Heart left ventricle (tissue), 16 donors: ENCODE results near the gene MYO5B. TPM values are rescaled to one million over a fixed set of nuclear protein-coding genes. Genes with fewer than 3 reads are reported as not detected.

Experiments used
- ATAC-seq, 4 donors: fragments of 200-7000 bp; cut with Tn5 transposase; one replicate each; pipeline ENCODE4 v1.9.1; 2020 to 2022; ENCODE audit warnings: moderate library complexity in 4 of 4, mild to moderate bottlenecking in 3 of 4, moderate number of reproducible peaks in 1 of 4
- DNase-seq, 5 donors: peaks; one replicate each; pipeline ENCODE4 v3.0.0-alpha.2; 2020
- H3K27ac ChIP-seq, 12 donors: fragments of 200-600 bp; sonication (generic) in 4 of 12; one replicate each; pipeline versions ENCODE4 v1.5.0 to v1.8.0; 2016 to 2022; ENCODE audit warnings: mild to moderate bottlenecking in 2 of 12
- H3K27me3 ChIP-seq, 9 donors: fragments of 200-600 bp; sonication (generic) in 2 of 9; one replicate each; pipeline versions ENCODE4 v1.5.1 to v1.8.0; 2016 to 2022; ENCODE audit warnings: mild to moderate bottlenecking in 3 of 9
- H3K36me3 ChIP-seq, 9 donors: fragments of 200-600 bp; sonication (generic) in 2 of 9; one replicate each; pipeline versions ENCODE4 v1.5.0 to v1.8.0; 2018 to 2022; ENCODE audit warnings: mild to moderate bottlenecking in 2 of 9
- H3K4me1 ChIP-seq, 12 donors: fragments of 200-600 bp; sonication (generic) in 4 of 12; one replicate each; pipeline versions ENCODE4 v1.5.0 to v1.8.0; 2016 to 2022; ENCODE audit warnings: mild to moderate bottlenecking in 3 of 12
- H3K4me3 ChIP-seq, 12 donors: fragments of 200-600 bp; sonication (generic) in 4 of 12; one replicate each; pipeline versions ENCODE4 v1.5.0 to v1.8.0; 2017 to 2022; ENCODE audit warnings: mild to moderate bottlenecking in 9 of 12, moderate library complexity in 4 of 12
- H3K9me3 ChIP-seq, 12 donors: fragments of 200-600 bp; sonication (generic) in 4 of 12; one replicate each; pipeline versions ENCODE4 v1.5.0 to v1.8.0; 2016 to 2022; ENCODE audit warnings: mild to moderate bottlenecking in 1 of 12
- CTCF ChIP-seq, 12 donors: fragments of 200-600 bp; sonication (generic) in 4 of 12; IDR thresholded peaks; one replicate each; pipeline versions ENCODE4 v1.5.0 to v1.8.0; 2018 to 2022; ENCODE audit warnings: antibody characterized with exemption in 12 of 12, mild to moderate bottlenecking in 5 of 12
- POLR2A ChIP-seq, 2 donors: fragments of 450-650 bp; IDR thresholded peaks; one replicate each; pipeline ENCODE4 v1.6.1; 2017; ENCODE audit warnings: antibody characterized with exemption in 2 of 2, mild to moderate bottlenecking in 2 of 2, moderate library complexity in 2 of 2
- WGBS, 4 donors: extraction: QIAGEN DNeasy Blood & Tissue Kit in 2 of 4; methylation state at CpG; one replicate each; pipeline versions ENCODE4 v1.1.5 to v1.1.7; 2013 to 2018; 5-methylcytosine and 5-hydroxymethylcytosine counted together
- intact Hi-C, 10 donors: fragments of 100-400 bp; cut with DNase I; formaldehyde crosslinking; loops; one replicate each; pipeline versions ENCODE4 v1.11.1 to v1.14.2; 2022
- polyA plus RNA-seq, 2 donors: library from polyadenylated mRNA; stranded (reverse); fragments of 200-250 nt; gene quantifications; one replicate each; pipeline ENCODE4 v1.2.3, GENCODE V29; 2013
- total RNA-seq, 9 donors: library from RNA; depleted of rRNA in 2 of 9; stranded (reverse); fragments of >200 nt in 2 of 9; fragmentation: NEBNext Ultra II Directional in 3 of 9; extraction: Animal tissue kit (Norgen Biotek cat#: 25700) in 3 of 9; gene quantifications; one replicate each; pipeline versions ENCODE4 v1.1.0 to v1.2.4, GENCODE V29; 2016 to 2023
- donor health status: ischemic (EF 13 %, LVEDD 7.1; RV severe dilation, severe dysfunction).
- donor health status: healthy with polysubstance abuse.
- donor health status: DM: no; HTN: yes; CAD: no.
- donor health status: DM: no; HTN: no; CAD: no.
- donor health status: ischemic (EF 25% LVEDD 6.9; RV normal size, moderate dysfunction).
- donor health status: ischemic (EF 25% LVEDD 5.7; RV mildly dilated, moderate dysfunction).
- donor health status: healthy.
- donor health status: DM: yes; HTN: yes; CAD: no.
- donor health status: ischemic (EF 35%, LVEDD 5.7; RV mildly dilated, moderate dysfunction).
- donor health status: nonischemic (EF 11% LVEDD 7.7; RV severe dilation, severe dysfunction).
- donor health status: DM: yes; HTN: yes; CAD: no.
- donor health status: PGD.
- donor health status: ischemic (EF 29% LVEDD 5.4; RV normal size, mild dysfunction).
- donor health status: nonischemic (EF 23%, LVEDD 6.1; RV moderate dilation, normal function).

The MYO5B gene
- total and polyA plus RNA-seq, 11 donors, result 0.51 to 5.9 (median 1.4) TPM

GRCh38 chr18:49970319-49970718 lies 224.6 kb downstream of the MYO5B start:
- Histone ChIP-seq H3K27ac (no peak overlapping the region), H3K27me3 (no peaks in the 10 kb centered on the region), H3K4me3 (no peak overlapping the region), H3K9me3 (no peaks in the 10 kb centered on the region), H3K4me1 (peaks cover 0 to 5% (median 0%) of the 10 kb centered on the region in 12 donors), H3K36me3 (no peaks in the 10 kb centered on the region)
- DNase-seq (no peak), ATAC-seq (no peak)
- WGBS, 4 donors, result 87 to 94% (median 92%) methylated on average over 4 of the region's 4 CpGs
- no peak for TF ChIP-seq POLR2A (IDR thresholded peaks at IDR 0.05)
- TF ChIP-seq CTCF (IDR thresholded peaks at IDR 0.05), result no peak
- intact Hi-C loops, result no loop called here

- no peak overlapping the region for H3K27ac ChIP-seq
- no peak for ATAC-seq
- peaks cover 0 to 2% (median 0%) of the 10 kb centered on the region in 12 donors for H3K4me1 ChIP-seq
- H3K4me3 ChIP-seq, result no peak overlapping the region
- H3K9me3 ChIP-seq, result no peaks in the 10 kb centered on the region
- no peak for DNase-seq
- TF ChIP-seq CTCF (IDR thresholded peaks at IDR 0.05) (no peak), POLR2A (IDR thresholded peaks at IDR 0.05) (no peak)
- WGBS, 4 donors, result 83 to 90% (median 85%) methylated on average over 5 of the region's 5 CpGs
- no peaks in the 10 kb centered on the region for H3K36me3 ChIP-seq
- intact Hi-C loops, result no loop called here
- H3K27me3 ChIP-seq, result peaks cover 0 to 4% (median 0%) of the 10 kb centered on the region in 9 donors
Measured at GRCh38 chr18:49968644-49969309, 226.2 kb downstream of the MYO5B start.

GRCh38 chr18:49967636-49968313 lies 227.2 kb downstream of the MYO5B start:
- Histone ChIP-seq H3K27me3 (peaks cover 0 to 4% (median 0%) of the 10 kb centered on the region in 9 donors), H3K9me3 (no peaks in the 10 kb centered on the region), H3K4me3 (no peak overlapping the region), H3K36me3 (no peaks in the 10 kb centered on the region), H3K4me1 (no peaks in the 10 kb centered on the region), H3K27ac (no peak overlapping the region)
- no peak for ATAC-seq
- DNase-seq, result no peak
- no peak for TF ChIP-seq CTCF (IDR thresholded peaks at IDR 0.05)
- intact Hi-C loops, result no loop called here
- WGBS, 4 donors, result 72 to 82% (median 78%) methylated on average over 7 of the region's 7 CpGs

- intact Hi-C loops, result no loop called here
- TF ChIP-seq POLR2A (IDR thresholded peaks at IDR 0.05) (no peak), CTCF (IDR thresholded peaks at IDR 0.05) (no peak)
- no peaks in the 10 kb centered on the region for H3K4me1 ChIP-seq
- DNase-seq (no peak), ATAC-seq (no peak)
- no peaks in the 10 kb centered on the region for H3K9me3 ChIP-seq
- 74 to 82% (median 79%) methylated on average over 4 of the region's 4 CpGs for WGBS, 4 donors
- H3K27ac ChIP-seq, result no peak overlapping the region
- H3K36me3 ChIP-seq, result no peaks in the 10 kb centered on the region
- H3K4me3 ChIP-seq, result no peak overlapping the region
- H3K27me3 ChIP-seq, result peaks cover 0 to 4% (median 0%) of the 10 kb centered on the region in 9 donors
Measured at GRCh38 chr18:49967171-49967570, 227.8 kb downstream of the MYO5B start.
